ENCODE measurements around the gene KIAA1755.

- TF ChIP-seq POLR2A (IDR thresholded peaks at IDR 0.05) (no peak), CTCF (IDR thresholded peaks at IDR 0.05) (no peak)
These were observed 34.0 kb downstream of the KIAA1755 start for GRCh38 chr20:38226553-38226952.
